Measurements from ENCODE around the gene GLMP. TPM values are rescaled to one million over a fixed set of nuclear protein-coding genes. Genes with fewer than 3 reads are reported as not detected.

GLMP gene
- total RNA-seq, 1 donor from 2014 or later: 104 TPM

DNA sequence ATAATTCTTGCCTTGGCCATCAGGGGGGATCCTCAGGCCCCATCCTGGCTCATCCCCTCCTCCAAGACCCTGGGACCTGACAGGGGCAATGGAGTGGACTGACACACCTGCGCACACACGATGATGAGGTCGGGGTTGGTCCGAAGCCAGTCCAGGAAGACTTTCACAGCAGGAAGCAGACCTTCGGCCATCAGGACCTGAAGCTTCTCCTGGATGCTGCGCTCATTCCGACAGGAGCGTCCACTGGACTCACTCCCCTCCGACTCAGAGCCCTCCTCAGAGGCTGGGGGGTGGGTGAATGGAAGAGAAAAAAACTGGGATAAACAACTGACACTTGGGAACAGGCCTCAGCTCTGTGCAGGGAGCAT, 32.2 kb downstream of the GLMP start:
- peaks cover 10% of the 10 kb centered on the region for H3K36me3 ChIP-seq (ENCODE audit: control insufficient read depth, insufficient read depth, low read length)
- TF ChIP-seq, protein P1, sequence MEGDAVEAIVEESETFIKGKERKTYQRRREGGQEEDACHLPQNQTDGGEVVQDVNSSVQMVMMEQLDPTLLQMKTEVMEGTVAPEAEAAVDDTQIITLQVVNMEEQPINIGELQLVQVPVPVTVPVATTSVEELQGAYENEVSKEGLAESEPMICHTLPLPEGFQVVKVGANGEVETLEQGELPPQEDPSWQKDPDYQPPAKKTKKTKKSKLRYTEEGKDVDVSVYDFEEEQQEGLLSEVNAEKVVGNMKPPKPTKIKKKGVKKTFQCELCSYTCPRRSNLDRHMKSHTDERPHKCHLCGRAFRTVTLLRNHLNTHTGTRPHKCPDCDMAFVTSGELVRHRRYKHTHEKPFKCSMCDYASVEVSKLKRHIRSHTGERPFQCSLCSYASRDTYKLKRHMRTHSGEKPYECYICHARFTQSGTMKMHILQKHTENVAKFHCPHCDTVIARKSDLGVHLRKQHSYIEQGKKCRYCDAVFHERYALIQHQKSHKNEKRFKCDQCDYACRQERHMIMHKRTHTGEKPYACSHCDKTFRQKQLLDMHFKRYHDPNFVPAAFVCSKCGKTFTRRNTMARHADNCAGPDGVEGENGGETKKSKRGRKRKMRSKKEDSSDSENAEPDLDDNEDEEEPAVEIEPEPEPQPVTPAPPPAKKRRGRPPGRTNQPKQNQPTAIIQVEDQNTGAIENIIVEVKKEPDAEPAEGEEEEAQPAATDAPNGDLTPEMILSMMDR (IDR thresholded peaks at IDR 0.05; ENCODE audit: insufficient read depth, low read length, poor library complexity, severe bottlenecking): no peak

DNA sequence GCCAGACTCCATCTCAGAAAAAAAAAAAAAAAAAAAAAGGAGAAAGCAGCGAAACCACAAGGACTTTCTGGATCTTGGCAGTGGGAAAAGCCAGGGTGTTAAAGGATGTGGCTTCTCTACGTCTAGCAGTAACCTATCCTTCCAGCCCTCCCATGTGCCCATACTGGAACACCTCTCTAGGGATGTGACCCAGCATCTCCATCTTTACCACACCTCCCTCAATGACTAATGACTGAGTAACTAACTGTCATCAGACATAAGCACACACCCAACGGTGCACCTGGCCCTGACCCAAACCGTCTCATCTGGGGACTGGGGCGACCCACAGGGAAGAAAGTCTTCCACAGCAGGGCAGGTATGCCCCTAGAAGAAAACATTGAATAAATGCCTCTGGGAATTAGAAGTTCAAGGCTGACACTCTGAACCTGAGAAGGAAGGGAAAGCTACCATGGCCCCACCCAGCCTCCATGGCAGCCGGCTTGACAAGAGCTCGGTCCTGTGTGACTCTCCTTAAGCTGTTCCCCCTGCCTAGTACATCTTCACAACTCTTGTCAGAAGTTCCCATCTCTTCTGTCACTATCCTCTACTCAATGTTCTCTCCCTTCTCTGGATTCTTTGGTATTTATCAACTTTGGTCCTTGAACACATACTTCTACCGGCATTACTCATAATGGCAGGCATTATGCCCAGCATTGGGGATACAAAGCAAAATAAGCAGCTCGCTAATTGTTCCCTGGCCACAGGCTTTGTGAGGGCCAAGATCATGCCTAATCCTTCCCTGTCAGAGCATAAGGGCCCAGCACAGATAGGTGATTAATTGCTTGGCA, 32.8 kb downstream of the GLMP start:
- TF ChIP-seq, protein P1 (IDR thresholded peaks at IDR 0.05; ENCODE audit: insufficient read depth, low read length, poor library complexity, severe bottlenecking): no peak
- peaks cover 10% of the 10 kb centered on the region for H3K36me3 ChIP-seq (ENCODE audit: control insufficient read depth, insufficient read depth, low read length)
- DNase-seq (ENCODE audit: low read depth): no peak
- no peak overlapping the region for H3K4me3 ChIP-seq (ENCODE audit: low read depth, low read length)
- no peaks in the 10 kb centered on the region for H3K27me3 ChIP-seq (ENCODE audit: control insufficient read depth, insufficient read depth, low read length)

More for the DNA sequence above, 32.2 kb downstream of the GLMP start:
- Histone ChIP-seq H3K27me3 (ENCODE audit: control insufficient read depth, insufficient read depth, low read length) (no peaks in the 10 kb centered on the region), H3K4me3 (ENCODE audit: low read depth, low read length) (no peak overlapping the region)
- no peak for DNase-seq (ENCODE audit: low read depth)

DNA sequence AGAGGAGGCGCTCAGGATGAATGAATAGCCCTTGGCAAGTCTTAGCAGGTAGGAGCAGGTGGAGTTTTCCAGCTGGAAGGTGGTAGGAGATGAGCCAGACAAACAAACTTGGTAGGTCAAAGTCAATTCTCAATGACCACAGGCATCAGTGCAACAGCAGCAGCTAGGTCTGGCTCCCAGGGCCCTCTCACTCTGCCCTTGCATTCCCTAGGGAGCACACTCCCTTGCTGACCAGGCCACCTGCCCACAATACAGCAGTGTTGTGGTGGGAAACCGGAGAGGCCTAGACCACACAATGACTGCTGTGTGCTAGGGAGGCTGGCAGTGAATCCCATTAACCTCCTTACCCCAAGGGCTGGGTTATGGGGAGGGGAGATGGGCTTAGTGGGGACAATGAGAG, 34.6 kb downstream of the GLMP start:
- H3K36me3 ChIP-seq (ENCODE audit: control insufficient read depth, insufficient read depth, low read length): peaks cover 6% of the 10 kb centered on the region
- H3K4me3 ChIP-seq (ENCODE audit: low read depth, low read length): no peak overlapping the region
- no peak for DNase-seq (ENCODE audit: low read depth)
- TF ChIP-seq, protein P1 (IDR thresholded peaks at IDR 0.05; ENCODE audit: insufficient read depth, low read length, poor library complexity, severe bottlenecking): no peak
- H3K27me3 ChIP-seq (ENCODE audit: control insufficient read depth, insufficient read depth, low read length): no peaks in the 10 kb centered on the region

DNA sequence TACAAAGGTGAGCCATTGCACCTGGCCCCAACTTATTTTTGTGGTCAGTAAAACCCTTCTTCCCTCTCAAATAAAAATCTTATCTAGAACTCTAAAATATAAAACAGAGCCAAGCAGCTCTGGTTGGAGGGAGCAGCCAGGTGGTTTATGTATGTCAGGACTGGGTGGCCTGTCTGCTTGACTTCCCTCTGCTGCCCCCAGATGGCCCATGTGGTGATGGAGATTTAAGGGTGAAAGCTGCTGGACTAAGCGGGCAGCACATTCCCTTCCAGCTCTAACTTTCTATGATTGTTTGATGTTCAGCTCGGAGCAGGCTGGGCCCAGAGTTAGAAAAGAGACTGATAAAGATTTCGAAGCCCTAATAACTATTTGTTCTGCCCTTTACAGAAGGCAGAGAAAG, 35.7 kb downstream of the GLMP start:
- no peak for DNase-seq (ENCODE audit: low read depth)
- TF ChIP-seq, protein P1 (IDR thresholded peaks at IDR 0.05; ENCODE audit: insufficient read depth, low read length, poor library complexity, severe bottlenecking): peak; percentile 31
- H3K36me3 ChIP-seq (ENCODE audit: control insufficient read depth, insufficient read depth, low read length): peaks cover 4% of the 10 kb centered on the region
- no peaks in the 10 kb centered on the region for H3K27me3 ChIP-seq (ENCODE audit: control insufficient read depth, insufficient read depth, low read length)
- no peak overlapping the region for H3K4me3 ChIP-seq (ENCODE audit: low read depth, low read length)

DNA sequence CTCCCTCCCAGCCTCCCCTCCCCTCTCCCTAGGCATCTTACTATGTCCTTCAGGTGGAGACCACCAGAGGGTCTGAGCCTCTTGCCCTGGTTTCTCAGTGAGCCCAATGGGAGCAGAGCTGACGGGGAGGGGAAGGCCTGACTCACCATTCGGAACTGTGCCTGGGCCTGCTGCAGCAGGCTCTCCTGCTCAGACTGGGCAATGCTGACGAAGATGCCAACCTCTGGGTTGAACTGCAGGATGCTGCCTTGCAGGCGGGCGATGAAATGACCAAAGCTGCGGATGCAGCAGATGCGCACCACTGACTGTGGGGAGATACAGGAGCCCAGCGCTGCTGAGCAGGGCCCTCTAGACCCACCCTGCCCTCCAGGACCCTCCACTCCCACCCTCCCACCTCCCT, 36.6 kb downstream of the GLMP start:
- H3K36me3 ChIP-seq (ENCODE audit: control insufficient read depth, insufficient read depth, low read length): peaks cover 5% of the 10 kb centered on the region
- TF ChIP-seq, protein P1 (IDR thresholded peaks at IDR 0.05; ENCODE audit: insufficient read depth, low read length, poor library complexity, severe bottlenecking): no peak
- no peak overlapping the region for H3K4me3 ChIP-seq (ENCODE audit: low read depth, low read length)
- no peak for DNase-seq (ENCODE audit: low read depth)
- H3K27me3 ChIP-seq (ENCODE audit: control insufficient read depth, insufficient read depth, low read length): no peaks in the 10 kb centered on the region

DNA sequence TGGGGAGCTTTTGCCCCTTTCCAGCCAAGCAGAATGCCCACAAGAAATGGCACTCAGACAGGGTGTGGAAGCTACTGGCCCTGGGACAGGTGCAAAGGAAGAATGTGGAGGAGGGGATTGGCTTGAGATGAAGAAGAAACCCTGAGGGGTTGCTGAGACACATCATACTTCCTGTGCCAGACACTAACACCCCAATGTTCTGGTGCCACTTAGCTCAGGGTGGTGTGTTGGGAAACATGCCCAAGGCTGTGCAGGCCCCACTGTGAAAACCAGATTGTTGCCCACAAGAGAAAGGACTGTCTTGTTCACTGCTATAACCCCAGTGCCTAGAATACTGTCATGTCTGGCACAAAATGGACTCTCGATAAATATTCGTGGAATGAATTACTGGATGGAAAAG, 37.8 kb downstream of the GLMP start:
- DNase-seq (ENCODE audit: low read depth): no peak
- Histone ChIP-seq H3K36me3 (ENCODE audit: control insufficient read depth, insufficient read depth, low read length) (peaks cover 5% of the 10 kb centered on the region), H3K27me3 (ENCODE audit: control insufficient read depth, insufficient read depth, low read length) (no peaks in the 10 kb centered on the region), H3K4me3 (ENCODE audit: low read depth, low read length) (no peak overlapping the region)
- TF ChIP-seq, protein P1 (IDR thresholded peaks at IDR 0.05; ENCODE audit: insufficient read depth, low read length, poor library complexity, severe bottlenecking): no peak
